ENCODE results near the gene CHST15.
"Not testable (repeated sequence)": the region's sequence is repeated elsewhere in the genome, so short reads cannot be mapped to it uniquely, and the experiment has no call there.

Gene CHST15

DNA sequence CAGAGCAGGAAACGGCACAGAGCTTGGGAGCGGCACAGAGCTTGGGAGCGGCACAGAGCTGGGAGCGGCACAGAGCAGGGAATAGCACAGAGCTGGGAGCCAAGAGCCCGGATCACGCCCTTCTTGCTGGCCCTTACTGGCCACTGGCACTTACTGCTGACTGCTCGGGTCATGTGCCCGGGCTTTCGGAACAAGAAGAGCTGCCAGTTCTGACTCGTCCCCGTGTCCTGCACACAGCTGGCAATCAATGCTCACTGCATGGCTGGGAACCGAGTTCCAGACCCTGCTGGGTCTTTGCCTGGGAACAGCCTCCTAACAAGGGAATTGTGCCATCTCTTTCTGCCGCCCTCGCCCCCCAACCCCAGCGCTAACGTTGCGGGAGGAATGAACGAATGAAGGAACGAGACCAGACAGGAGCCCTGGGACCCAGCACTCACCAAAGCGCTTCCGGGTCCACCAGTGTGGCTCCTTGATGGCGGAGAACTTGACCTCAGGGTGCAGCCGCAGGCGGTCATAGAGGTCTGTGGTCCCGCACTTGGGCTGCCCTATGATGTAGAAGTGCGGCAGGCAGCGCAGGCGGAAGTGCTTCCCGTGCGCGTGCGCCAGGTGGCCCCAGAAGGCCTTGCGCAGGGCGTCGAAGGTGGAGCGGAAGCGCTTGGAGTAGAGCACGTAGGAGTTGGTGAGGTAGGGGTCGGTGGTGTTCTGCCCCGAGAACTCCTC is 49.1 kb downstream of the CHST15 start:
- DNase-seq (ENCODE audit: low spot score), result no peak

GRCh38 chr10:124043310-124044142 is 49.9 kb downstream of the CHST15 start:
- no peak for DNase-seq (ENCODE audit: low spot score)

- DNase-seq (ENCODE audit: low spot score), result no peak
Observed at GRCh38 chr10:124042656-124043309, 50.6 kb downstream of the CHST15 start.

- no peak for DNase-seq (ENCODE audit: low spot score)
Observed at GRCh38 chr10:124041675-124042445, 51.5 kb downstream of the CHST15 start.

DNA sequence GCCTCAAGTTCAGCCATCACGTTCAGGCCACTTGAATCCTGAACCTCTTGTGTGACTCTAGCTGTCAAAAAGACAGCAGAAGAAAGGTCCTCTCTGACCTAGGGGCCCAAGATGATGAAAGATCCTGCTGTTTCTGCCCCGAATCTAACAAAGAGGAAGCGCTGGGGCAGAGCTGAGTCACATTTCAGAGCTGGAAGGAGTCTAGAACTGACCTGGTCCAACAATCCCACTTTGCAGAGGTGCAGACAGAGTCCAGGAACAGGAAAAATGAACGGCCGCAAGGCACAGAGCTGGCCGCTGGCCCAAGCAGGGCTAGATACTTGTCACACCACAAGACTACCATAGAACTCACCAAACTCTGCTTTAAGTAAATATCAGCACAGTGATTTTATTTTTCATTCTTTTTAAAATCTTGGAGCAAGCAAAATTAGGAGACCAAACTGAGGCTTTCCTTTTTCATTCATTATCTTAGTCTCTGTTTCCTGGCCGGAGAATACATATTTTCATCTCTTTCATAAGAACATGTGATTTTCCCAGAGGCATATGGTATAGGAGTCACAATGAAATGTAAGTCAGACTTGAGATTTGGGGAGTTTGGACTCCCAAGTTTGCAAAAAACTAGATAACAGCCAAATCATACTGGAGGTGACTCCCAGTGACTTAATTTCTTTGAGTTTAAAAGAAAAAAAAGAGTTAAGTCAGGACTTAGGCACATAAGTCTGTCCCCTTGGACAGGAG is 52.8 kb downstream of the CHST15 start:
- DNase-seq (ENCODE audit: low spot score), result no peak

GRCh38 chr10:124039483-124040013 is 53.9 kb downstream of the CHST15 start:
- DNase-seq (ENCODE audit: low spot score), result no peak

DNA sequence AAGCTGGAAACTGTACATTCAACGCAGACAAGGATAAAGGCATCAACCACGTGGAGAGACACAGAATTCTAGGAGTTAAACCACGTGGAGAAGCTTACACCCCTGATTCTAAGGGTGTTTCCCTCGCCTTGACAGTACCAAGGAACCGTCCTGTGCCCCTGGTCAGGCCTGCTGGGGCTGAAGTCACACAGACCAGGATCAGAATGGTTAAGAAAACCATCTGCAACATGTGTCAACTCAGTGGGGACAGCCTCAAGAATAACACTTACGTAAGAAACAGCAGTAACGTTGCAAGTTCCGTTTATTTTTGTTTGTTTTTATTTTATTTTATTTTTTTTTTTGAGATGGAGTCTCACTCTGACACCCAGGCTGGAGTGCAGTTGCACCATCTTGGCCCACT is 55.6 kb downstream of the CHST15 start:
- DNase-seq (ENCODE audit: low spot score), result no peak

GRCh38 chr10:124037286-124037685 is 56.1 kb downstream of the CHST15 start:
- DNase-seq (ENCODE audit: low spot score), result no peak

- no peak for DNase-seq (ENCODE audit: low spot score)
Observed at GRCh38 chr10:124036746-124037145, 56.7 kb downstream of the CHST15 start.

DNA sequence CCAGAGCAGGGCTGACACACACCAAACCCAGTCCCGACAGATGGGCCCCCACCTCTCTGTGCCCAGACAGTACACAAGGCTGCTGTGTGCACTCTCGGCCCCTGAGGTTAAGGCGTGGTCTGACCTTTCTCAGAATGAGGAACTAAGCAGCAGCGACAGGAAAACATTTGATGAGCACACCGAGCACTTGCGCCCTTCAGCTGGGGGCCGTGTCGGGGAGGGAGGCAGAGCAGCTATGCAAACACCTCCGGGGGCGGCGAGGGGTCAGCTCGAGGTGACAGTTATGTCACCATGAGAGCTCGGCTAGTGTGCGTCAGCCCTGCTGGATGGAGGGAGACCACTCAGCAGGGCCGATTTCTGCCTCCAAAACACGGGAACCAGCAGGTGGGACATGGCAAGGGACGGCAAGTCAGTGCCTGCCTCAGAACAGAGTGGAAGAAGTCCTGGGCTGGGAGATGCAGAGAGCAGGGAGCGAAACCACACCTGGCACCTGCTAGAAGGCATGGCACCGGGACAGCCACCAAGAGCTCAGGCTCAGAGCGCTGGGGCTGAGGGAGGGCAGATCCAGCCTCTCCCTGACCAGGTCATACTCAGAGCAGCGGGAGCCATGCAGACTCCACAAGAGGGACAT is 57.4 kb downstream of the CHST15 start:
- DNase-seq (ENCODE audit: low spot score), result peak; percentile 18

DNA sequence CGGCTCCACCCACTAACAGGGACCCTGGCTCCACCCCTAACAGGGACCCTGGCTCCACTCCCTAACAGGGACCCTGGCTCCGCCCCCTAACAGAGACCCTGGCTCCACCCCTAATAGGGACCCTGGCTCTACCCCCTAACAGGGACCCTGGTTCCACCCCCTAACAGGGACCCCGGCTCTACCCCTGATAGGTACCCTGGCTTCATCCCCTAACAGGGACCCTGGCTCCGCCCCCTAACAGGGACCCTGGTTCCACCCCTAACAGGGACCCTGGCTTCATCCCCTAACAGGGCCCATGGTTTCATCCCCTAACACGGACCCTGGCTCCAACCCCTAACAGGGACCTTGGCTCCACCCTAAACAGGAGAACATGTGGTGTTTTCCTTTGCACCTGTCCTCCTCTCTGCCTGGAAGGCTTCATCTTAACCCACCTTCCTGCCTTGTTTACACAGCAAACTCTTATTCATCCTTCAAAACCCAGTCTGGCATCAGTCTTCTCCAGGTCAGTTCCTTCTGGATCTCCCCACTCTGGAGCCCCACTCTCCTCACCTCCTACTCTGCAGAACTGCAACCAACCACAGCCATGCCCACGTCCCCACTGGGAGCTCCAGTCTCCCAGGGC is 58.0 kb downstream of the CHST15 start:
- DNase-seq (ENCODE audit: low spot score), result no peak

DNA sequence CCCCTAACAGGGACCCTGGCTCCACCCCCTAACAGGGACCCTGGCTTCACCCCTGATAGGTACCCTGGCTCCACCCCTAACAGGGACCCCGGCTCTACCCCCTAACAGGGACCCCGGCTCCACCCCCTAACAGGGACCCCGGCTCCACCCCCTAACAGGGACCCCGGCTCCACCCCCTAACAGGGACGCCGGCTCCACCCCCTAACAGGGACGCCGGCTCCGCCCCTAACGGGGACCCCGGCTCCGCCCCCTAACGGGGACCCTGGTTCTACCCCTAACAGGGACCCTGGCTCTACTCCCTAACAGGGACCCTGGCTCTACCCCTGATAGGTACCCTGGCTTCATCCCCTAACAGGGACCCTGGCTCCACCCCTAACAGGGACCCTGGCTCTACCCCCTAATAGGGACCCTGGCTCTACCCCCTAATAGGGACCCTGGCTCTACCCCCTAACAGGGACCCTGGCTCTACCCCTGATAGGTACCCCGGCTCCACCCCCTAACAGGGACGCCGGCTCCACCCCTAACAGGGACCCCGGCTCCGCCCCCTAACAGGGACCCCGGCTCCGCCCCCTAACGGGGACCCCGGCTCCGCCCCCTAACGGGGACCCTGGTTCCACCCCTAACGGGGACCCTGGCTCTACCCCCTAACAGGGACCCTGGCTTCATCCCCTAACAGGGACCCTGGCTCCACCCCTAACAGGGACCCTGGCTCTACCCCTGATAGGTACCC is 58.7 kb downstream of the CHST15 start:
- DNase-seq (ENCODE audit: low spot score), result not testable (repeated sequence)

DNA sequence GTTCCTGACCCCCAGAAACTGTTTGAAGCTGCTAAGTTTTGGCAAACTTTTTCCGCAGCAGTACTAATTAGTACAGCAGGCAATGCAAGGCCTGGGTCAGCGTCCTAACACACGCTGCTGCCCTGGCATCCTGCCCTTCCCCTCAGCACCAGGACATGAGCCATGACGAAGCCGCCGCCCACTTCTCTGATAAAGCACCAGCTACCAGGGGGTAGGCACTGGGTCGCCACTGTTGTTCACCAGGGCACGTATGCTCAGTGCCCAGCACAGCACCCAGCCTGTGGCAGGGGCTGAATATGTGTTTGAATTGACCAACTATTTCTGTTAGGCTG is 59.5 kb downstream of the CHST15 start:
- DNase-seq (ENCODE audit: low spot score), result no peak

DNA sequence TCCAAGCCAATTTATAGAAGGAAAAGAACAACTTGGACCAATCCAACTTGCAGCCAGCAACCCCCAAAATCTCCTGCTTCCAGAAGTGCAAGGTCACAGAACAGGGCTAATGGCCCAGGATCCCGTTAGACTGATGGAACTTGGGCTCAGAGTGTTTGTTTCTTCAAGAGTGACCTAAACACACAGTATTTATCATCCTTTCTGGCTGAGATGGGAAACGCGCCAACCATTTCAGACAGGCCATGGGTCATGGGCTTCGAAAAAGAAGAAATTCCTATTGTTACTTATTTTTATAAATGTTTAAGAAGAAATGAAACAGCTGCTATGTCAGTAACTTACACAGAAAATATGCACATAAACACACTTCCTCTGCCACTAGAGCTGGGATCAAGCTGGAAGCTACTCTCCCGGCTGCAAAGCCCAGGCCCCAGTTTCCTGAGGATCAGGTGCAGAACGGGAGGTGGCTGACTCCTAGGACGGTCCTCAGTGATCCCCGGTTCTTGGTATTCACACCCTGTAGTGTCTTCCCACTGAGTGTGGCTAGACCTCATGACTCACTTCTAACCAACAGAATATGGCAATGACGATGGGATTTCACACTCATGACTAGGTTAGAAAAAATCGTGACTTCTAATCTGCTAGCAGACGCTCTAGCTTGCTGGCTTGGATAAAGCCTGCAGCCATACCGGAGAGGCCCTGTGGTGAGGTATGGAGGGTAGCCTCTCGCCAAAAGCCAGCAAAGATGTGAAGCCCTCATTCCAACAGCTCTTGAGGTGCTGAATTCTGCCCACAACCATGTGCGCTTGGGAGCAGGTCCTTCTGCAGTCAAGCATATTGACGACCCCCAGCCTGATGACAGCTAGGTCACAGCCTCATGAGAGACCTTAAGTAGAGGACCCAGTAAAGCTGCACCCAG is 60.2 kb downstream of the CHST15 start:
- no peak for DNase-seq (ENCODE audit: low spot score)

- DNase-seq (ENCODE audit: low spot score), result no peak
Observed at GRCh38 chr10:124032087-124032935, 61.1 kb downstream of the CHST15 start.

DNA sequence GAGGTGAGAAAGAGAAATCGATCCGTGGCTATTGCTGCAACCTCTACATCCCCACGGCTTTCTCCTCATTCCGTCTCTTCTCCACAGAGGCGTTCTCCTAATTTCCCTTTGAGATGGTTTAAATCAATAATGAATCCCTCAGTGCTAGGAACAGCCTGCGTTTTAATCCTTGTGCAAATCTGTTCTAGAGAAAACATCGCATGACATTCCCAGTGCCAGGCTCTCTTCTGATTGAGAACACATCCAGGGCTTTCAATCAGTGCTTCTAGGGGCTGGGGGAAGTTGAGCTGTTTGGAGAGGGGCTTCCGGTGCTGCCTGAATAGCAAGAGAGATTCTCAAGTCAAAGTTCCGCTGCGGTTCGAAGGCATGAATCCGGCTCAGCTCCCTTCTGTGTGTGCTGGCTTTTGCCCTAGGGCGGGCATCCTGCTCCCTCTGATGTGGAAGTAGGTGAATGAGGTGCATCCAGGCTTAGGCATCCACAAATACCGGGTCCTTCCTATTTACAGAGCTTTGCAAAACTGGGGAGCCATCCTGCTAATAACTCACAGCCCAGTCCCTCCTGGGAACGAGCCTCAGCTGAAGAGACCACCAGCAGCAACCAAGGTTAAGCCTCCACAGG is 62.8 kb downstream of the CHST15 start:
- no peak for DNase-seq (ENCODE audit: low spot score)

DNA sequence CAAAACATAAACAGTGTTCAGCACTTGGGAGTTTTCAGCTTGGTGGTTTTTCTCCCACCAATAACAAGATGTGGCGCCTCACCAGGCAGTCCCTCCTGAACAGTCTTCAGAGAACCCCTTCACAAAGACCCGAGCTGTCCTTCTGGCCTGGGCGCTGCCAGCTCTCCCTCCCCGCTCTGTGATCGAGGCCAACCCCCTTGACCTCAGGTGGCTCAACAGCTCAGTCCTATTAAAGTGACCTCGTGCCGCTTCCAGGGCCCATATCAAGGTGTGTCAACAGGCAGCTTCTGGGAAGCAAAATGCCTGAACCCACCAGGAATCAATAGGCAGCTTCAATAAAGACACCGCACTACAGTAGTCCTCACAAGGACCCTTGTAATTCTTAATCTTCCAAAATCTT is 63.3 kb downstream of the CHST15 start:
- DNase-seq (ENCODE audit: low spot score), result no peak
